GM23338 (cell line): ENCODE data around the gene STXBP5. TPM values are rescaled to one million over a fixed set of nuclear protein-coding genes. Genes with fewer than 3 reads are reported as not detected.

ENCODE experiments used
- ATAC-seq: fragments of 200-7000 bp; cut with Tn5 transposase; 3 replicates; pipeline ENCODE4 v1.9.1; 2020
- DNase-seq: peaks from one replicate; pipeline ENCODE4 v3.0.0-alpha.2; 2015; ENCODE audit warnings: low spot score
- H2AFZ ChIP-seq: fragments of 200-600 bp; sonication (generic); 2 replicates; pipeline ENCODE4 v1.8.0; 2016; ENCODE audit warnings: antibody characterized with exemption, mild to moderate bottlenecking, moderate library complexity
- H3F3A ChIP-seq: fragments of 200-600 bp; sonication (generic); replicated peaks from 2 replicates; pipeline ENCODE4 v1.8.0; 2017; ENCODE audit warnings: antibody characterized with exemption, mixed run types, low read depth
- H3K27ac ChIP-seq: fragments of 200-600 bp; sonication (generic); 2 replicates; pipeline ENCODE4 v1.6.1; 2016; ENCODE audit warnings: low read depth
- H3K27me3 ChIP-seq: fragments of 200-600 bp; sonication (generic); 2 replicates; pipeline ENCODE4 v1.8.0; 2016; ENCODE audit warnings: mild to moderate bottlenecking, mixed run types, moderate library complexity; ENCODE audit not compliant: insufficient read depth
- H3K36me3 ChIP-seq: fragments of 200-600 bp; sonication (generic); 2 replicates; pipeline ENCODE4 v1.8.0; 2016; ENCODE audit warnings: mild to moderate bottlenecking; ENCODE audit not compliant: insufficient read depth
- H3K4me1 ChIP-seq: fragments of 200-600 bp; sonication (generic); 2 replicates; pipeline ENCODE4 v1.8.0; 2016; ENCODE audit warnings: mild to moderate bottlenecking, moderate library complexity; ENCODE audit not compliant: insufficient read depth
- H3K4me2 ChIP-seq: fragments of 200-600 bp; sonication (generic); 2 replicates; pipeline ENCODE4 v1.7.1; 2017; ENCODE audit warnings: mixed run types
- H3K4me3 ChIP-seq: fragments of 200-600 bp; sonication (generic); 2 replicates; pipeline ENCODE4 v1.6.1; 2016; ENCODE audit warnings: mixed run types
- H3K79me2 ChIP-seq: fragments of 200-600 bp; sonication (generic); replicated peaks from 2 replicates; pipeline ENCODE4 v1.8.0; 2017; ENCODE audit warnings: mild to moderate bottlenecking; ENCODE audit not compliant: insufficient read depth
- H3K9me2 ChIP-seq: fragments of 200-600 bp; sonication (generic); 2 replicates; pipeline ENCODE4 v1.8.0; 2017; ENCODE audit not compliant: insufficient read depth
- H4K20me1 ChIP-seq: fragments of 200-600 bp; sonication (generic); replicated peaks from 2 replicates; pipeline ENCODE4 v1.8.0; 2017; ENCODE audit warnings: mild to moderate bottlenecking; ENCODE audit not compliant: insufficient read depth
- H3K27ac Mint-ChIP-seq: 2 replicates; pipeline ENCODE4 v1.8.0; 2020; ENCODE audit warnings: inconsistent platforms, mild to moderate bottlenecking, moderate library complexity, mixed read lengths
- H3K27me3 Mint-ChIP-seq: 3 replicates; pipeline ENCODE4 v1.8.0; 2022; ENCODE audit warnings: low read depth, mild to moderate bottlenecking, moderate library complexity, mixed read lengths, inconsistent platforms; ENCODE audit not compliant: insufficient read depth, poor library complexity
- H3K36me3 Mint-ChIP-seq: 3 replicates; pipeline ENCODE4 v1.8.0; 2021; ENCODE audit warnings: low read depth, mild to moderate bottlenecking, inconsistent platforms, moderate library complexity, mixed read lengths
- H3K4me1 Mint-ChIP-seq: 3 replicates; pipeline ENCODE4 v1.8.0; 2020; ENCODE audit warnings: mild to moderate bottlenecking, inconsistent platforms, mixed read lengths
- H3K4me3 Mint-ChIP-seq: 3 replicates; pipeline ENCODE4 v1.8.0; 2021; ENCODE audit warnings: moderate library complexity, mild to moderate bottlenecking, inconsistent platforms, mixed read lengths
- H3K9me3 Mint-ChIP-seq: 3 replicates; pipeline ENCODE4 v1.8.0; 2020; ENCODE audit warnings: moderate library complexity, mild to moderate bottlenecking, inconsistent platforms, mixed read lengths
- CREB1 ChIP-seq: fragments of 250-450 bp; sonication (Bioruptor Pico); IDR thresholded peaks from 2 replicates; pipeline ENCODE4 v1.5.0; 2020; ENCODE audit warnings: low read depth, mild to moderate bottlenecking, moderate library complexity
- EZH2phosphoT487 ChIP-seq: fragments of 200-600 bp; sonication (generic); IDR thresholded peaks from one replicate; pipeline ENCODE4 v1.8.1; 2018; ENCODE audit warnings: antibody characterized with exemption; ENCODE audit not compliant: unreplicated experiment
- JUNB ChIP-seq: IDR thresholded peaks from one replicate; pipeline ENCODE4 v1.6.1; 2016; ENCODE audit warnings: antibody characterized with exemption; ENCODE audit not compliant: unreplicated experiment
- POLR2AphosphoS5 ChIP-seq: IDR thresholded peaks from 2 replicates; pipeline ENCODE4 v1.6.1; 2016; ENCODE audit warnings: antibody characterized with exemption, low read depth
- ZNF331 ChIP-seq: fragments of 250-450 bp; sonication (Bioruptor Pico); IDR thresholded peaks from 2 replicates; pipeline ENCODE4 v1.5.0; 2020; ENCODE audit warnings: low read depth, mild to moderate bottlenecking, moderate library complexity
- polyA plus RNA-seq: library from polyadenylated mRNA; unstranded; fragments of >200 nt; fragmentation: Nextera tagmentation; extraction: Ambion mirVana; gene quantifications from 2 replicates; pipeline ENCODE4 v1.2.1, GENCODE V29; 2016
- total RNA-seq: library from RNA; depleted of rRNA; stranded (reverse); fragments of >200 nt; shearing (Covaris generic); gene quantifications from 2 replicates; pipeline ENCODE4 v1.2.3, GENCODE V29; 2014
- TF ChIP-seq, protein P1 (sequence below): IDR thresholded peaks from 2 replicates; pipeline ENCODE4 v1.6.1; 2016; ENCODE audit warnings: antibody characterized with exemption
- TF ChIP-seq, protein P2 (sequence below): fragments of 250-450 bp; sonication (Bioruptor Pico); IDR thresholded peaks from 2 replicates; pipeline ENCODE4 v1.5.0; 2020; ENCODE audit warnings: mild to moderate bottlenecking, moderate library complexity

STXBP5 gene
- total and polyA plus RNA-seq, 2 experiments from 2014 or later: 3.9 to 17.8 TPM

DNA sequence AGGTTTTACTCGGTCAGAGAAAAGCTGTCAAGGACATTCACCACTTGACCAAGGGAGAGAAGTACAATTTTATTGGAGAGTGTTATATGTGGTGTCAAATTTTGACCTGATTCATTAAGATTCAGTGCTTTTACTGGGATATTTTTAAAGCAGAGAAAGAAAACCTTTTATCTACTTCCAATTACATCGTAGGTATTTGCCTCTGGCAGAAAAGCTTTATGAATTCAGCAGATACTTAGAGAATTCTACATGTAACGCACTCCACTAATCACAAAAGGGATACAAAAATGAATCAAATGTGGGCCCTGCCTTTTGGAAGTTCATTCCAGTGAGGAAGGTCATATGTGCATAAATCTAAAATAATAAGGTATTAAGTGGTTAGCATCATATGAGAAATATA is 133.7 kb downstream of the STXBP5 start (continued):
- TF ChIP-seq, protein P1, sequence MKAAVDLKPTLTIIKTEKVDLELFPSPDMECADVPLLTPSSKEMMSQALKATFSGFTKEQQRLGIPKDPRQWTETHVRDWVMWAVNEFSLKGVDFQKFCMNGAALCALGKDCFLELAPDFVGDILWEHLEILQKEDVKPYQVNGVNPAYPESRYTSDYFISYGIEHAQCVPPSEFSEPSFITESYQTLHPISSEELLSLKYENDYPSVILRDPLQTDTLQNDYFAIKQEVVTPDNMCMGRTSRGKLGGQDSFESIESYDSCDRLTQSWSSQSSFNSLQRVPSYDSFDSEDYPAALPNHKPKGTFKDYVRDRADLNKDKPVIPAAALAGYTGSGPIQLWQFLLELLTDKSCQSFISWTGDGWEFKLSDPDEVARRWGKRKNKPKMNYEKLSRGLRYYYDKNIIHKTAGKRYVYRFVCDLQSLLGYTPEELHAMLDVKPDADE: no peak

- Mint-ChIP-seq H3K36me3 (no peaks in the 10 kb centered on the region), H3K27me3 (no peaks in the 10 kb centered on the region), H3K4me3 (no peak overlapping the region), H3K27ac (no peak overlapping the region), H3K4me1 (peaks cover 3% of the 10 kb centered on the region; the same call in 1 of the 3 replicates), H3K9me3 (no peaks in the 10 kb centered on the region)
- H3K4me2 ChIP-seq: no peak overlapping the region
- ATAC-seq (no peak), DNase-seq (no peak)
- no peaks in the 10 kb centered on the region for H3F3A ChIP-seq
- H3K36me3 ChIP-seq: no peaks in the 10 kb centered on the region
- H3K4me1 ChIP-seq: no peaks in the 10 kb centered on the region
- H3K27me3 ChIP-seq: no peaks in the 10 kb centered on the region
- TF ChIP-seq EZH2phosphoT487: no peak
- TF ChIP-seq, protein P1: no peak
- no peak for TF ChIP-seq CREB1 (CRISPR knock-in tag)
- TF ChIP-seq JUNB: no peak
- no peak for TF ChIP-seq POLR2AphosphoS5
- TF ChIP-seq, protein P2, sequence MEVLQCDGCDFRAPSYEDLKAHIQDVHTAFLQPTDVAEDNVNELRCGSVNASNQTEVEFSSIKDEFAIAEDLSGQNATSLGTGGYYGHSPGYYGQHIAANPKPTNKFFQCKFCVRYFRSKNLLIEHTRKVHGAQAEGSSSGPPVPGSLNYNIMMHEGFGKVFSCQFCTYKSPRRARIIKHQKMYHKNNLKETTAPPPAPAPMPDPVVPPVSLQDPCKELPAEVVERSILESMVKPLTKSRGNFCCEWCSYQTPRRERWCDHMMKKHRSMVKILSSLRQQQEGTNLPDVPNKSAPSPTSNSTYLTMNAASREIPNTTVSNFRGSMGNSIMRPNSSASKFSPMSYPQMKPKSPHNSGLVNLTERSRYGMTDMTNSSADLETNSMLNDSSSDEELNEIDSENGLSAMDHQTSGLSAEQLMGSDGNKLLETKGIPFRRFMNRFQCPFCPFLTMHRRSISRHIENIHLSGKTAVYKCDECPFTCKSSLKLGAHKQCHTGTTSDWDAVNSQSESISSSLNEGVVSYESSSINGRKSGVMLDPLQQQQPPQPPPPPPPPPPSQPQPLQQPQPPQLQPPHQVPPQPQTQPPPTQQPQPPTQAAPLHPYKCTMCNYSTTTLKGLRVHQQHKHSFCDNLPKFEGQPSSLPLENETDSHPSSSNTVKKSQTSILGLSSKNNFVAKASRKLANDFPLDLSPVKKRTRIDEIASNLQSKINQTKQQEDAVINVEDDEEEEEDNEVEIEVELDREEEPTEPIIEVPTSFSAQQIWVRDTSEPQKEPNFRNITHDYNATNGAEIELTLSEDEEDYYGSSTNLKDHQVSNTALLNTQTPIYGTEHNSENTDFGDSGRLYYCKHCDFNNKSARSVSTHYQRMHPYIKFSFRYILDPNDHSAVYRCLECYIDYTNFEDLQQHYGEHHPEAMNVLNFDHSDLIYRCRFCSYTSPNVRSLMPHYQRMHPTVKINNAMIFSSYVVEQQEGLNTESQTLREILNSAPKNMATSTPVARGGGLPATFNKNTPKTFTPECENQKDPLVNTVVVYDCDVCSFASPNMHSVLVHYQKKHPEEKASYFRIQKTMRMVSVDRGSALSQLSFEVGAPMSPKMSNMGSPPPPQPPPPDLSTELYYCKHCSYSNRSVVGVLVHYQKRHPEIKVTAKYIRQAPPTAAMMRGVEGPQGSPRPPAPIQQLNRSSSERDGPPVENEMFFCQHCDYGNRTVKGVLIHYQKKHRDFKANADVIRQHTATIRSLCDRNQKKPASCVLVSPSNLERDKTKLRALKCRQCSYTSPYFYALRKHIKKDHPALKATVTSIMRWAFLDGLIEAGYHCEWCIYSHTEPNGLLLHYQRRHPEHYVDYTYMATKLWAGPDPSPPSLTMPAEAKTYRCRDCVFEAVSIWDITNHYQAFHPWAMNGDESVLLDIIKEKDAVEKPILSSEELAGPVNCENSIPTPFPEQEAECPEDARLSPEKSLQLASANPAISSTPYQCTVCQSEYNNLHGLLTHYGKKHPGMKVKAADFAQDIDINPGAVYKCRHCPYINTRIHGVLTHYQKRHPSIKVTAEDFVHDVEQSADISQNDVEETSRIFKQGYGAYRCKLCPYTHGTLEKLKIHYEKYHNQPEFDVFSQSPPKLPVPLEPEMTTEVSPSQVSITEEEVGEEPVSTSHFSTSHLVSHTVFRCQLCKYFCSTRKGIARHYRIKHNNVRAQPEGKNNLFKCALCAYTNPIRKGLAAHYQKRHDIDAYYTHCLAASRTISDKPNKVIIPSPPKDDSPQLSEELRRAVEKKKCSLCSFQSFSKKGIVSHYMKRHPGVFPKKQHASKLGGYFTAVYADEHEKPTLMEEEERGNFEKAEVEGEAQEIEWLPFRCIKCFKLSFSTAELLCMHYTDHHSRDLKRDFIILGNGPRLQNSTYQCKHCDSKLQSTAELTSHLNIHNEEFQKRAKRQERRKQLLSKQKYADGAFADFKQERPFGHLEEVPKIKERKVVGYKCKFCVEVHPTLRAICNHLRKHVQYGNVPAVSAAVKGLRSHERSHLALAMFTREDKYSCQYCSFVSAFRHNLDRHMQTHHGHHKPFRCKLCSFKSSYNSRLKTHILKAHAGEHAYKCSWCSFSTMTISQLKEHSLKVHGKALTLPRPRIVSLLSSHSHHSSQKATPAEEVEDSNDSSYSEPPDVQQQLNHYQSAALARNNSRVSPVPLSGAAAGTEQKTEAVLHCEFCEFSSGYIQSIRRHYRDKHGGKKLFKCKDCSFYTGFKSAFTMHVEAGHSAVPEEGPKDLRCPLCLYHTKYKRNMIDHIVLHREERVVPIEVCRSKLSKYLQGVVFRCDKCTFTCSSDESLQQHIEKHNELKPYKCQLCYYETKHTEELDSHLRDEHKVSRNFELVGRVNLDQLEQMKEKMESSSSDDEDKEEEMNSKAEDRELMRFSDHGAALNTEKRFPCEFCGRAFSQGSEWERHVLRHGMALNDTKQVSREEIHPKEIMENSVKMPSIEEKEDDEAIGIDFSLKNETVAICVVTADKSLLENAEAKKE: no peak
- no peak for TF ChIP-seq ZNF331 (CRISPR knock-in tag)
- H3K79me2 ChIP-seq: no peaks in the 10 kb centered on the region
- H4K20me1 ChIP-seq: no peaks in the 10 kb centered on the region
- no peak overlapping the region for H3K27ac ChIP-seq
- no peak overlapping the region for H3K4me3 ChIP-seq
- no peak overlapping the region for H2AFZ ChIP-seq
- H3K9me2 ChIP-seq: no peaks in the 10 kb centered on the region
Observed at GRCh38 chr6:147341486-147341885, 137.3 kb downstream of the STXBP5 start.
